ENCODE results near the gene TBC1D1. TPM values are rescaled to one million over a fixed set of nuclear protein-coding genes. Genes with fewer than 3 reads are reported as not detected.

The TBC1D1 gene
- total RNA-seq, 1 donor from 2014 or later: 58.5 TPM

- Mint-ChIP-seq H3K27me3 (ENCODE audit: low read depth) (no peaks in the 10 kb centered on the region), H3K27ac (no peak overlapping the region), H3K4me1 (ENCODE audit: low read depth) (peaks cover 29% of the 10 kb centered on the region), H3K9me3 (no peaks in the 10 kb centered on the region), H3K36me3 (ENCODE audit: low read depth) (peaks cover 3% of the 10 kb centered on the region), H3K4me3 (ENCODE audit: low read depth) (no peak overlapping the region)
- no peak for DNase-seq (ENCODE audit: low spot score)
- intact Hi-C loops (cut with micrococcal nuclease): no loop called here
Measured at GRCh38 chr4:37995981-37996775, 105.3 kb downstream of the TBC1D1 start.

GRCh38 chr4:37998226-37998625 lies 107.3 kb downstream of the TBC1D1 start:
- Mint-ChIP-seq H3K27ac (no peak overlapping the region), H3K9me3 (no peaks in the 10 kb centered on the region), H3K4me3 (ENCODE audit: low read depth) (no peak overlapping the region), H3K4me1 (ENCODE audit: low read depth) (peaks cover 34% of the 10 kb centered on the region), H3K27me3 (ENCODE audit: low read depth) (no peaks in the 10 kb centered on the region), H3K36me3 (ENCODE audit: low read depth) (peaks cover 3% of the 10 kb centered on the region)
- intact Hi-C loops (cut with micrococcal nuclease): no loop called here
- no peak for DNase-seq (ENCODE audit: low spot score)

GRCh38 chr4:37999000-37999716 lies 108.3 kb downstream of the TBC1D1 start:
- Mint-ChIP-seq H3K36me3 (ENCODE audit: low read depth) (peaks cover 3% of the 10 kb centered on the region), H3K4me3 (ENCODE audit: low read depth) (no peak overlapping the region), H3K27ac (no peak overlapping the region), H3K27me3 (ENCODE audit: low read depth) (no peaks in the 10 kb centered on the region), H3K4me1 (ENCODE audit: low read depth) (peaks cover 36% of the 10 kb centered on the region), H3K9me3 (no peaks in the 10 kb centered on the region)
- no peak for DNase-seq (ENCODE audit: low spot score)
- intact Hi-C loops (cut with micrococcal nuclease): no loop called here

- no peaks in the 10 kb centered on the region for H3K9me3 Mint-ChIP-seq
- no peak overlapping the region for H3K27ac Mint-ChIP-seq
- intact Hi-C loops (cut with micrococcal nuclease): no loop called here
- peaks cover 3% of the 10 kb centered on the region for H3K36me3 Mint-ChIP-seq (ENCODE audit: low read depth)
- H3K4me1 Mint-ChIP-seq (ENCODE audit: low read depth): peaks cover 32% of the 10 kb centered on the region
- no peaks in the 10 kb centered on the region for H3K27me3 Mint-ChIP-seq (ENCODE audit: low read depth)
- no peak for DNase-seq (ENCODE audit: low spot score)
- no peak overlapping the region for H3K4me3 Mint-ChIP-seq (ENCODE audit: low read depth)
Measured at GRCh38 chr4:37999965-38000364, 109.1 kb downstream of the TBC1D1 start.

- Mint-ChIP-seq H3K27me3 (ENCODE audit: low read depth) (no peaks in the 10 kb centered on the region), H3K27ac (no peak overlapping the region), H3K9me3 (no peaks in the 10 kb centered on the region), H3K4me1 (ENCODE audit: low read depth) (peaks cover 23% of the 10 kb centered on the region), H3K4me3 (ENCODE audit: low read depth) (no peak overlapping the region), H3K36me3 (ENCODE audit: low read depth) (peaks cover 6% of the 10 kb centered on the region)
- intact Hi-C loops (cut with micrococcal nuclease): no loop called here
- DNase-seq (ENCODE audit: low spot score): no peak
Measured at GRCh38 chr4:38001927-38002326, 111.0 kb downstream of the TBC1D1 start.

- peaks cover 6% of the 10 kb centered on the region for H3K36me3 Mint-ChIP-seq (ENCODE audit: low read depth)
- H3K4me1 Mint-ChIP-seq (ENCODE audit: low read depth): peaks cover 19% of the 10 kb centered on the region
- no peak overlapping the region for H3K4me3 Mint-ChIP-seq (ENCODE audit: low read depth)
- no peak overlapping the region for H3K27ac Mint-ChIP-seq
- H3K27me3 Mint-ChIP-seq (ENCODE audit: low read depth): no peaks in the 10 kb centered on the region
- intact Hi-C loops (cut with micrococcal nuclease): no loop called here
- no peak for DNase-seq (ENCODE audit: low spot score)
- H3K9me3 Mint-ChIP-seq: no peaks in the 10 kb centered on the region
Measured at GRCh38 chr4:38002451-38003071, 111.7 kb downstream of the TBC1D1 start.

GRCh38 chr4:38003102-38003501 lies 112.2 kb downstream of the TBC1D1 start:
- H3K9me3 Mint-ChIP-seq: no peaks in the 10 kb centered on the region
- no peak for DNase-seq (ENCODE audit: low spot score)
- peaks cover 6% of the 10 kb centered on the region for H3K36me3 Mint-ChIP-seq (ENCODE audit: low read depth)
- no peak overlapping the region for H3K4me3 Mint-ChIP-seq (ENCODE audit: low read depth)
- peaks cover 19% of the 10 kb centered on the region for H3K4me1 Mint-ChIP-seq (ENCODE audit: low read depth)
- no peak overlapping the region for H3K27ac Mint-ChIP-seq
- H3K27me3 Mint-ChIP-seq (ENCODE audit: low read depth): no peaks in the 10 kb centered on the region
- intact Hi-C loops (cut with micrococcal nuclease): no loop called here

GRCh38 chr4:38003628-38004027 lies 112.7 kb downstream of the TBC1D1 start:
- Mint-ChIP-seq H3K4me3 (ENCODE audit: low read depth) (no peak overlapping the region), H3K27me3 (ENCODE audit: low read depth) (no peaks in the 10 kb centered on the region), H3K9me3 (no peaks in the 10 kb centered on the region), H3K36me3 (ENCODE audit: low read depth) (peaks cover 4% of the 10 kb centered on the region), H3K4me1 (ENCODE audit: low read depth) (peaks cover 18% of the 10 kb centered on the region), H3K27ac (no peak overlapping the region)
- intact Hi-C loops (cut with micrococcal nuclease): no loop called here
- no peak for DNase-seq (ENCODE audit: low spot score)

GRCh38 chr4:38004062-38004461 lies 113.2 kb downstream of the TBC1D1 start:
- intact Hi-C loops (cut with micrococcal nuclease): no loop called here
- Mint-ChIP-seq H3K27me3 (ENCODE audit: low read depth) (no peaks in the 10 kb centered on the region), H3K4me1 (ENCODE audit: low read depth) (peaks cover 18% of the 10 kb centered on the region), H3K9me3 (no peaks in the 10 kb centered on the region), H3K27ac (no peak overlapping the region), H3K4me3 (ENCODE audit: low read depth) (no peak overlapping the region), H3K36me3 (ENCODE audit: low read depth) (peaks cover 3% of the 10 kb centered on the region)
- DNase-seq (ENCODE audit: low spot score): no peak

GRCh38 chr4:38004887-38005286 lies 114.0 kb downstream of the TBC1D1 start:
- H3K36me3 Mint-ChIP-seq (ENCODE audit: low read depth): peaks cover 3% of the 10 kb centered on the region
- no peak overlapping the region for H3K27ac Mint-ChIP-seq
- H3K9me3 Mint-ChIP-seq: no peaks in the 10 kb centered on the region
- no peak for DNase-seq (ENCODE audit: low spot score)
- peaks cover 14% of the 10 kb centered on the region for H3K4me1 Mint-ChIP-seq (ENCODE audit: low read depth)
- intact Hi-C loops (cut with micrococcal nuclease): no loop called here
- no peak overlapping the region for H3K4me3 Mint-ChIP-seq (ENCODE audit: low read depth)
- H3K27me3 Mint-ChIP-seq (ENCODE audit: low read depth): no peaks in the 10 kb centered on the region

GRCh38 chr4:38005637-38006036 lies 114.8 kb downstream of the TBC1D1 start:
- H3K27me3 Mint-ChIP-seq (ENCODE audit: low read depth): no peaks in the 10 kb centered on the region
- DNase-seq (ENCODE audit: low spot score): no peak
- H3K4me3 Mint-ChIP-seq (ENCODE audit: low read depth): no peak overlapping the region
- peaks cover 3% of the 10 kb centered on the region for H3K36me3 Mint-ChIP-seq (ENCODE audit: low read depth)
- H3K4me1 Mint-ChIP-seq (ENCODE audit: low read depth): peaks cover 14% of the 10 kb centered on the region
- H3K9me3 Mint-ChIP-seq: no peaks in the 10 kb centered on the region
- H3K27ac Mint-ChIP-seq: no peak overlapping the region
- intact Hi-C loops (cut with micrococcal nuclease): no loop called here

- Mint-ChIP-seq H3K4me1 (ENCODE audit: low read depth) (peaks cover 19% of the 10 kb centered on the region), H3K36me3 (ENCODE audit: low read depth) (peaks cover 3% of the 10 kb centered on the region), H3K27ac (no peak overlapping the region), H3K27me3 (ENCODE audit: low read depth) (no peaks in the 10 kb centered on the region), H3K9me3 (no peaks in the 10 kb centered on the region), H3K4me3 (ENCODE audit: low read depth) (no peak overlapping the region)
- no peak for DNase-seq (ENCODE audit: low spot score)
- intact Hi-C loops (cut with micrococcal nuclease): no loop called here
Measured at GRCh38 chr4:38007645-38008044, 116.8 kb downstream of the TBC1D1 start.

- intact Hi-C loops (cut with micrococcal nuclease): no loop called here
- no peak for DNase-seq (ENCODE audit: low spot score)
- peaks cover 13% of the 10 kb centered on the region for H3K4me1 Mint-ChIP-seq (ENCODE audit: low read depth)
- H3K27me3 Mint-ChIP-seq (ENCODE audit: low read depth): no peaks in the 10 kb centered on the region
- no peak overlapping the region for H3K4me3 Mint-ChIP-seq (ENCODE audit: low read depth)
- peaks cover 3% of the 10 kb centered on the region for H3K36me3 Mint-ChIP-seq (ENCODE audit: low read depth)
- H3K9me3 Mint-ChIP-seq: no peaks in the 10 kb centered on the region
- no peak overlapping the region for H3K27ac Mint-ChIP-seq
Measured at GRCh38 chr4:38008571-38009021, 117.7 kb downstream of the TBC1D1 start.
